Measurements from ENCODE around the gene FYB1.
"Not testable (repeated sequence)": the region's sequence is repeated elsewhere in the genome, so short reads cannot be mapped to it uniquely, and the experiment has no call there.

Gene FYB1

DNA sequence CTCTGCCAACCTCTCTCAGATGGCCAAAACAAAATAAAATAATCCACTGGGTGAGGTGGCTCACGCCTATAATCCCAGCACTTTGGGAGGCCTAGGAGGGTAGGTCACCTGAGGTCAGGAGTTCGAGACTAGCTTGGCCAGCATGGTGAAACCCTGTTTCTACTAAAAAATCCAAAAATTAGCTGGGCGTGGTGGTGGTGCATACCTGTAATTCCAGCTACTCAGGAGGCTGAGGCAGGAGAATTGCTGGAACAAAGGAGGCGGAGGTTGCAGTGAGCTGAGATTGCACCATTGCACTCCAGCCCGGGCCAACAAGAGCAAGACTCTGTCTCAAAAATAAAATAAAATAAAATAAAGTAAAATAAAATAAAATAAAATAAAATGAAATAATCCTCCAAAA is 2.3 kb upstream of the FYB1 start:
- H3K4me1 Mint-ChIP-seq (ENCODE audit: low read depth), result peaks cover 29% of the 10 kb centered on the region
- H3K9me3 Mint-ChIP-seq; H3K27ac Mint-ChIP-seq; H3K36me3 Mint-ChIP-seq (ENCODE audit: low read depth); H3K27me3 Mint-ChIP-seq (ENCODE audit: low read depth); H3K4me3 Mint-ChIP-seq; DNase-seq (ENCODE audit: low spot score): not testable (repeated sequence)

DNA sequence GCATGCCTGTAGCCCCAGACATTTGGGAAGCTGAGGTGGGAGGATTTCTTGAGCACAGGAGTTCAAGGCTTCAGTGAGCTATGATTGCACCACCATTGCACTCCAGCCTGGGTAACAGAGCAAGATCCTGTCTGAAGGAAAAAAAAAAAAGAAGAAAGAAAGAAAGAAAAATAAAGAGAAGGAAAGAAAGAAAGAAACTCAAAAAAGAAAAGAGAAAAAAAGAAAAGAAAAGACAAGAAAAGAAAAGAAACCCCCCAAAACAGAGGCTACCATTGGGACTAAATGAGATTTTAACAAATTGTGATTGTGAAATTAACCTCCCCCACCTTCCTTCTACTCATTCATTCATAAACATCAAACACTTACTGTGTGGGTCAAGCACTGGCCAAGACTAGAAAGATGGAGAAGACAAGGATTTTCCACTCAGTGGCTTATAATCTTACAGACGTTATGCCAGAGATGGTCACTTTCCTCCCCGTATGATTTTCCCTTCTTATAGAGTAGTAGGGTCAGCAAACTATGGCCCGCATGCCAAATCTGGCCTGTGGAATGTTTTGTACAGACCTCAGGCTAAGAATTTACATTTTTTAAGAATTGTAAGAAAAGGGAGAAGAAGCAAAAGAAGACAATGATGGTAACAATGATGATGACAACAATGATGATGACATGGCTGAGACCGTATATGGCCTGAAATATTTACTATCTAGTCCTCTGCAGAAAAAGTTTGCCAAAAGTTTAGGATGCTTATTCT is 1.1 kb upstream of the FYB1 start:
- no peak for DNase-seq (ENCODE audit: low spot score)
- Mint-ChIP-seq H3K27me3 (ENCODE audit: low read depth) (no peaks in the 10 kb centered on the region), H3K9me3 (no peaks in the 10 kb centered on the region), H3K4me3 (no peak overlapping the region), H3K4me1 (ENCODE audit: low read depth) (peaks cover 31% of the 10 kb centered on the region), H3K27ac (no peak overlapping the region), H3K36me3 (ENCODE audit: low read depth) (no peaks in the 10 kb centered on the region)

DNA sequence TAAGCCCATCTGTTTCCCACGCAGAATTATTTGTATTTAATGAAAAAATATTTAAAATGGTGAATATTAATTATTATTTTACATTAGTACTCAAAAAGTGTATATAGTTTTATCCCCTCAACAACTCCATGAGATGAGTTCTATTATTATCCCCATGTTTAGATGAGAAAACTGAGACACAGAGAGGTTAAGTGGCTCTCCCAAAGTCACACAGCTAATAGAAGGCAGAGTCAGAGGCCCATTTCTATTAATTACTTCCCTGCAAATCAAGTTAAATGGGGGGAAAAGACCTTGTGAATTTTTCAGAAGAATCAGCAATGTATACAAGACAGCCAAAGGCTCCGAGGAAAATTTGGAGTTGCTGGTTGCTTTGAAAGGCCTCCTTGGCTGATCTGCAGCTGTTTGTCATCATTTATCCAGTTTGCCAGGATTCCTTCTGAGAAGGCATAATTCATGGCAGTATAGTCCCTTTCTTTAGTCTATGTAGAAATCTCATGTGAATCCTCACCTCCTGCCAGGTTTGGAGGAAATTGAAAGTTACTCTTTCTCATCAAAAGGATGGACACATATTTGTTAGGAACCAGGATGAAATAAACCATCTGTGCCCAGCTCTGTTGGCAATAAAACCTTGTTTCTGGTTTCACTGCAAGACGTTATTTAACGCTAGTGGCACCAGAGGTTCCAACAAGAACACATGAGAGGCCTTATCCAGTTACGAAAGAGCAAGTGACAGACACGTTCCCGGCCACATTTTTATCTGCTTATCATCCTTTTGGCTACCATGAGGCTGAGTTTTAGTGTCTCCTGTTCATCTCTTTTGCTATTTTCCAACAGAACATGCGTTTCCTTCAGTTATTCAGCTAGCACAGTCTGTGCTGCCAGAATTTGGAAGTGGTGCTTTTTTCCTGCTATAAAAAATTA is 621 bp downstream of the FYB1 start:
- Mint-ChIP-seq H3K27me3 (ENCODE audit: low read depth) (no peaks in the 10 kb centered on the region), H3K36me3 (ENCODE audit: low read depth) (peaks cover 2% of the 10 kb centered on the region), H3K4me1 (ENCODE audit: low read depth) (peaks cover 39% of the 10 kb centered on the region), H3K27ac (no peak overlapping the region), H3K4me3 (no peak overlapping the region), H3K9me3 (no peaks in the 10 kb centered on the region)
- DNase-seq (ENCODE audit: low spot score), result no peak

- peak; percentile 73 for DNase-seq (ENCODE audit: low spot score)
- Mint-ChIP-seq H3K9me3 (no peaks in the 10 kb centered on the region), H3K4me3 (peak overlapping the region; percentile 82), H3K4me1 (ENCODE audit: low read depth) (peaks cover 49% of the 10 kb centered on the region), H3K36me3 (ENCODE audit: low read depth) (peaks cover 2% of the 10 kb centered on the region), H3K27ac (peak overlapping the region; percentile 92), H3K27me3 (ENCODE audit: low read depth) (no peaks in the 10 kb centered on the region)
These were observed 1.7 kb downstream of the FYB1 start for GRCh38 chr5:39217365-39218281.

DNA sequence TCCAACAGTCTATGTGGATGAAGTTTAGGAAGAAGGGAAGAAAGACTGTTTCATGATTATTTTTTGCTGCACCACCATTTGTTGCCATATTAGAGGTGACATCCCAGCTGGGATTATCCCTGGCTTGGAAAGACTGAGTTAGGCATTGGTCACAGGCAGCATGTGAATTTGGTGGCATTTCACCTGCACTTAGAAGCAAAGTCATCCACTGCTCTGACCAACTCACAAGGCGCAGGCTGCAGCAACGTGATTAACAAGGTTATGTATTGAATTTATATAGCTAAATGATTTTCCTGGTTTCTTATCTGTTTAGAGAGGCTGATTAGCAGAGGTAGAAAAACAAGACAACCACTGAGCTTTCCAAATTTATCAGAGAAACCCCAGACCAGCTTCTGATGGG is 2.7 kb downstream of the FYB1 start:
- Mint-ChIP-seq H3K27ac (peak overlapping the region; percentile 92), H3K4me3 (peak overlapping the region; percentile 82), H3K36me3 (ENCODE audit: low read depth) (peaks cover 2% of the 10 kb centered on the region), H3K9me3 (no peaks in the 10 kb centered on the region), H3K4me1 (ENCODE audit: low read depth) (peaks cover 55% of the 10 kb centered on the region), H3K27me3 (ENCODE audit: low read depth) (no peaks in the 10 kb centered on the region)
- DNase-seq (ENCODE audit: low spot score), result no peak

- Mint-ChIP-seq H3K4me3 (peak overlapping the region; percentile 55), H3K9me3 (no peaks in the 10 kb centered on the region), H3K27me3 (ENCODE audit: low read depth) (no peaks in the 10 kb centered on the region), H3K27ac (peak overlapping the region; percentile 74), H3K4me1 (ENCODE audit: low read depth) (peaks cover 63% of the 10 kb centered on the region), H3K36me3 (ENCODE audit: low read depth) (peaks cover 2% of the 10 kb centered on the region)
- DNase-seq (ENCODE audit: low spot score), result no peak
These were observed 3.5 kb downstream of the FYB1 start for GRCh38 chr5:39215857-39216256.

- Mint-ChIP-seq H3K27ac (peak overlapping the region; percentile 74), H3K27me3 (ENCODE audit: low read depth) (no peaks in the 10 kb centered on the region), H3K36me3 (ENCODE audit: low read depth) (peaks cover 2% of the 10 kb centered on the region), H3K4me1 (ENCODE audit: low read depth) (peaks cover 70% of the 10 kb centered on the region), H3K4me3 (peak overlapping the region; percentile 66), H3K9me3 (no peaks in the 10 kb centered on the region)
- DNase-seq (ENCODE audit: low spot score), result no peak
These were observed 4.3 kb downstream of the FYB1 start for GRCh38 chr5:39214912-39215709.

DNA sequence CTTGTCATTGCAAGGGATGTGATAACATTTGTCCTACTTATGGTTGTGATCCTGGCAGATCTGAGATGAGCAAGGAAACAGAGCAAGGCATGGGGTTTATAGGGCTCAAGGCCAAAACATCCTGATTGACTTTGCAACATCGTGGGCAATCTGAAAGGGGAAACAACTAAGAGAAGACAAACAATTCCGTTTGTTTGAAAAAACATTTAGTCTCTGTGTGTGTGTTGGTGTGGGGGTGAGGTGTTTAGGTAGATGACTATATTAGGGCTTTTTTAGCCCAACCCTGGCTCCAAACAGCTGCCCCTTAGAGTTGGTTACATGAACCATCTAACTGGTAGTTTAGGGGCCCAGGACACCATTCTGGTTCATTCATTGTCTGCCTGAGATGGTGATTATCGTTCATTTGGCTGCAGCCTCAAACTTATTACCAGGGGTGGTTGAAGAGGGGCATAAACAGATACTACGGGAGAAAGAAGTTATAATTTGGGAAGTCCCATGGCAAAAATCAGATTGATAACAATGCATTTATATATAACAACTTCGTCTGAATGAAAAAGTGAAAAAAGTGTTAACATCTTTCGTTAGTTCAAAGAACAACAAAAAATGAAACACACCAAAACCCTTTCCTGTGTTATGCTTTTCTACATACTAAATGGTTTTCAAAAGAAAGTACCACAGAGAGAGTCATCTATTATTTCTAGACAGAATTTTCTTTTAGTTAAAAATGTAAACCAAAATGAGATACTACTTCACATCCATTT is 5.7 kb downstream of the FYB1 start:
- H3K4me3 Mint-ChIP-seq, result peak overlapping the region; percentile 66
- H3K27me3 Mint-ChIP-seq (ENCODE audit: low read depth), result no peaks in the 10 kb centered on the region
- H3K27ac Mint-ChIP-seq, result peak overlapping the region; percentile 93
- H3K4me1 Mint-ChIP-seq (ENCODE audit: low read depth), result peaks cover 79% of the 10 kb centered on the region
- no peaks in the 10 kb centered on the region for H3K9me3 Mint-ChIP-seq
- DNase-seq (ENCODE audit: low spot score), result peak; percentile 57
- H3K36me3 Mint-ChIP-seq (ENCODE audit: low read depth), result peaks cover 2% of the 10 kb centered on the region

DNA sequence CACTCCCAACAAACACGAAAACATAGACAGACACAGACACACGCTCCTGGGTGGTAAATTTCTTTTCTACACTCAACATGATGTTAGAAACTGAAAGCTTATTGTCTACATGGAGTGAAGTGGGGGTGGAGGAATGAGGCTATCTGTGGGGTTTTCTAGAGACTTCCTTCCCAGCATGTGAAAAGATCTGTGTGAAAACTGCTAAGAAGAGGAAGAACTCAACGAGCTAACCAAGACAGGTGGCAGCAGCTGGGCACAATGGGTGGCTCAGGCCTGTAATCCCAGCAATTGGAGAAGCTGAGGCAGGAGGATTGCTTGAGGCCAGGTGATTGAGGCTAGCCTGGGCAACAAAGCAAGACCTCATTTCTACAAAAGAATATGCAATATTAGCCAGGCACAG is 7.6 kb downstream of the FYB1 start:
- peaks cover 84% of the 10 kb centered on the region for H3K4me1 Mint-ChIP-seq (ENCODE audit: low read depth)
- no peaks in the 10 kb centered on the region for H3K27me3 Mint-ChIP-seq (ENCODE audit: low read depth)
- H3K9me3 Mint-ChIP-seq, result no peaks in the 10 kb centered on the region
- H3K36me3 Mint-ChIP-seq (ENCODE audit: low read depth), result peaks cover 2% of the 10 kb centered on the region
- peak; percentile 34 for DNase-seq (ENCODE audit: low spot score)
- peak overlapping the region; percentile 93 for H3K27ac Mint-ChIP-seq
- H3K4me3 Mint-ChIP-seq, result peak overlapping the region; percentile 84

GRCh38 chr5:39209924-39210323 is 9.4 kb downstream of the FYB1 start:
- Mint-ChIP-seq H3K4me3 (peak overlapping the region; percentile 81), H3K27me3 (ENCODE audit: low read depth) (no peaks in the 10 kb centered on the region), H3K36me3 (ENCODE audit: low read depth) (peaks cover 2% of the 10 kb centered on the region), H3K27ac (peak overlapping the region; percentile 93), H3K9me3 (no peaks in the 10 kb centered on the region), H3K4me1 (ENCODE audit: low read depth) (peaks cover 87% of the 10 kb centered on the region)
- peak; percentile 85 for DNase-seq (ENCODE audit: low spot score)

DNA sequence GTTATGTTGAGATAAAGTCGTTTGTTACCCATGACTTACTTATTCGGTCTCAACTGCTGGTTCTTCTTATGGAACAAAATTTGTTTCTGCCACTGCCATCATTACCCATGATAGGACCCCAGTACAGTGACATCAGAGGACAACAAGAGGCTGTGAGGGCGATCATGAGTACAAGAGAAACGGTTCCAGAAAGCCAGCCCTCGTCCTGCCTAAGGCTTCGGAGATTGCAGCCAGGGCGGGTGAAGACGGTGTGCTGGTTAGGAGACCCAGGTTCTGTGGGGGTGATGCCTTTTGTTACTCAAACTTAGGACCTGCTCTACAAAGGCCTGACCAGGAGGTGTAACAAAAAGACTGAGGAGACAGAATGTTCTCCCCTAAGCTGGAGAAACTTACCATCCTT is 10.9 kb downstream of the FYB1 start:
- Mint-ChIP-seq H3K4me1 (ENCODE audit: low read depth) (peaks cover 87% of the 10 kb centered on the region), H3K27ac (peak overlapping the region; percentile 93), H3K27me3 (ENCODE audit: low read depth) (no peaks in the 10 kb centered on the region), H3K4me3 (peak overlapping the region; percentile 81), H3K36me3 (ENCODE audit: low read depth) (no peaks in the 10 kb centered on the region), H3K9me3 (no peaks in the 10 kb centered on the region)
- DNase-seq (ENCODE audit: low spot score), result no peak

GRCh38 chr5:39207345-39208045 is 11.9 kb downstream of the FYB1 start:
- Mint-ChIP-seq H3K4me3 (peak overlapping the region; percentile 81), H3K27me3 (ENCODE audit: low read depth) (no peaks in the 10 kb centered on the region), H3K36me3 (ENCODE audit: low read depth) (no peaks in the 10 kb centered on the region), H3K27ac (peak overlapping the region; percentile 93), H3K9me3 (no peaks in the 10 kb centered on the region), H3K4me1 (ENCODE audit: low read depth) (peaks cover 82% of the 10 kb centered on the region)
- no peak for DNase-seq (ENCODE audit: low spot score)
